T47D (cell line): ENCODE measurements around the gene DEFB115.
"Not testable (repeated sequence)": the region's sequence is repeated elsewhere in the genome, so short reads cannot be mapped to it uniquely, and the experiment has no call there.

Source experiments
- DNase-seq, 2 experiments: peaks; one replicate each; pipeline versions ENCODE4 v3.0.0 to v3.0.0-alpha.2; 2011 to 2012; ENCODE audit warnings: low read depth in 1 of 2, low spot score in 1 of 2
- JUND ChIP-seq: IDR thresholded peaks from 2 replicates; pipeline ENCODE4 v1.6.1; 2012; ENCODE audit warnings: low read depth
- in situ Hi-C: cut with HindIII; loops from 2 replicates; pipeline ENCODE4 v1.10.0; 2016; ENCODE audit warnings: low sequenced_read_pairs, low pct_unique_long_range_greater_than_20kb

Gene DEFB115

GRCh38 chr20:31257364-31257763 lies at the start of gene DEFB115:
DEFB115 (plus strand) TSS chr20:31257664; CDS start chr20:31257664, 0 bp downstream.
- no peak for TF ChIP-seq JUND
- in situ Hi-C loops, result no loop called here
- no peak for DNase-seq

- no peak for TF ChIP-seq JUND
- DNase-seq, result no peak
- in situ Hi-C loops, result no loop called here
These were observed 20.5 kb upstream of the DEFB115 start for GRCh38 chr20:31236953-31237352.

- in situ Hi-C loops, result no loop called here
- no peak for DNase-seq
- no peak for TF ChIP-seq JUND
These were observed 19.7 kb upstream of the DEFB115 start for GRCh38 chr20:31237763-31238162.

GRCh38 chr20:31239139-31239538 lies 18.3 kb upstream of the DEFB115 start:
- TF ChIP-seq JUND, result no peak
- no peak for DNase-seq
- in situ Hi-C loops, result no loop called here

- no peak for TF ChIP-seq JUND
- in situ Hi-C loops, result no loop called here
- no peak for DNase-seq
These were observed 505 bp upstream of the DEFB115 start for GRCh38 chr20:31256959-31257358.

- no peak for TF ChIP-seq JUND
- in situ Hi-C loops, result no loop called here
- peak; percentile 49 to 69 for DNase-seq
These were observed 3.0 kb downstream of the DEFB115 start for GRCh38 chr20:31260326-31260932.

- no peak for DNase-seq
- in situ Hi-C loops, result no loop called here
These were observed 17.0 kb downstream of the DEFB115 start for GRCh38 chr20:31274441-31274840.

GRCh38 chr20:31278178-31278577 lies 20.7 kb downstream of the DEFB115 start:
- TF ChIP-seq JUND, result no peak
- in situ Hi-C loops, result no loop called here
- DNase-seq, result no peak

More at GRCh38 chr20:31274441-31274840, 17.0 kb downstream of the DEFB115 start:
- TF ChIP-seq JUND, result no peak

- in situ Hi-C loops, DNase-seq: not testable (repeated sequence)
These were observed 27.5 kb downstream of the DEFB115 start for GRCh38 chr20:31284964-31285363.

GRCh38 chr20:31308535-31309162 lies 51.2 kb downstream of the DEFB115 start, which contains the start of gene DEFB116:
DEFB116 (minus strand) TSS chr20:31308585; CDS start chr20:31308585, 0 bp downstream.
- no peak for TF ChIP-seq JUND
- DNase-seq, result no peak
- in situ Hi-C loops, result no loop called here
